ENCODE measurements around the gene DMRTA2. TPM values are rescaled to one million over a fixed set of nuclear protein-coding genes. Genes with fewer than 3 reads are reported as not detected.

The DMRTA2 gene
- total RNA-seq (2014; rRNA removed; shearing (Covaris generic)) = 1.5 and 3.8 TPM in 2 replicates

DNA sequence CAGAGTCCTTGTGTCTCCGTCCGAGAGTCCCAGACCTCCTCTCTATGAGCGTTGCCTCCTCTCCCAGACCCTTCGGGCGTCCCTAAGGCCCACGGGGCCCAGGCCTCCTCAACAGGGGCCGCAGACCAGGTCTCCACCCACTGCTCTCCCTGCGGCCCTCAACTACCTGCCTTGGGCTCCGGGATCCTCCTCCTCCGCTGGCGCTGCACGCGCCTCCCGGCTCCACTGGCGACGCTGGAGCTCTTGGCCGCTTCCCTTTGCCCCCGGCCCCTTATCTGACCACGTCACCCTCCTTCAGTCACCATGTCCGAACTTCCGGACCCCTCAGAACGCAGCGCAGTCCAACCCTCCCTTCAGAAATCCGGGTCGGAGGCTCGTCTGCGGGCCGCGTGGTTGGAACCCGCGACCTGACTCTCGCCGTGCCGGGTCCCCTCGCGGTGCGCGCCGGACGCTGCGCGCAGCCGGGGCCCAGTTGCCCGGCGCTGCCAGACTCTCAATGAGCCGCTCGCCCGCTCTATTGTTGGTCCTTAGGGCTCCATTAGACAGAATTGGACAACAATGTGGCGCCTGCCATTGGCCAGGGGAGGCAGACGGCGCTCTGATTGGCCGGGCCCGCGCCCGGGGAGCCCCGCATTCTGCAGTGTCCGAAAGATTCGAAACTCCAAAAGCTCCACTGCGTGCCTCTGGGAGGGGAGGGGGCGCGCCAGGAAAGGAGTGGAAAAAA, at the start of gene DMRTA2:
Gene DMRTA2 (minus strand): TSS at position 498 of the 724 bp plus-strand sequence. CDS start 1,907 bp downstream, outside the sequence.
- peak; percentile 66 for DNase-seq (ENCODE audit: low spot score)

DNA sequence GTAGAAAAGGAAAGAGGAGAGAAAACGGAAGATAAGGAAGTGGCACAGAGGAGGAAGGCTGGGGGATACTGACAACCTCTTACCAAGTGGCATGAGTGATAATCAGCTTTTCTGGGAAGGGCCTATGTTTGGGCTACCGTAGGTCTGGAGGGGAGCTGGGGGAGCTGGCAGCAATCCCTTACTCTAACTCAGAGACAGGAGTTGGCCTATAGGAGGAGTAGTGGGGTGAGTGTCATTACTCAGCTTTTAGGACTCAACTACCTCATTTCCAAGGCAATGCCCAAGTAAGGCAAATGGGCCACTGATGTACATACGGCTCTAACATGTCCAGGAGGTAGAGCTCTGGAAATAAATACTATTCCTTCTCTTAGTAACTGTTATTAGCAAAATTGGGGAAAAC, 48.7 kb upstream of the DMRTA2 start:
- no peak for DNase-seq (ENCODE audit: low spot score)

DNA sequence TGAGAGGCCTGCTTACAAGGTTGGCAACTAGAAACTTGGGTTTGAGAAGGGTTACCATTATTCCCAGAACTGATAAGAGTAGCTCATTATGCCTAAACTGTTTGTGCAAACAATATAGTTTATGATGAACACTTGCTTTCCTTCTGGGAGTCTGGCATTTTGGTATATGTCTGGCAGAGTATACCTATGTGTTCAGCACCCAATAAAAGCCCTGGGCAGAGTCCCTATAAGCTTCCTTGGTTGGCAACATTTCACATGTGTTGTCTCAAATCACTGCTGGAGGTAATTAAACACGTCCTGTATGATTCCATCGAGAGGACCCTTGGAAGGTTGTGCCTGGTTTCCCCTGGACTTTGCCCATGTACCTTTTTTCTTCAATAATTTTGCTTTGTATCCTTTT, 39.7 kb upstream of the DMRTA2 start:
- no peak for DNase-seq (ENCODE audit: low spot score)

DNA sequence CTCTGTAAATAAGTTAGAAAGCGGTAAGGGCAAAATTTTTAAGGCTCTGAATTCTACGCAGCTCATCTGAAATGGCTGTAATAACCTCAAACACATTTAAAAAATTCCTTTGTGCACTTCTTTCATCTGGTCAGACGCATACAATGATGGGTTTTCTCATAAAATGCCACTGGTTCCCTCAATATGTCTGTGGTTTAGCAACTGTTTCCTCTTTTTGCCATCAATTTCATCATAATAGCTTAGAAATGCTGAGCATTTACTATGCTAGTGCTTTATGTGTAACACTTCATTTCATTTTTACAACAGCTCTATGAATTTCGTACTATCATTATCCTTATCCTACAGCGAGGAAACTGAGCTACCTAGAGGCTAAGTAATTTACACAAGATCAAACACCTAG, 35.3 kb upstream of the DMRTA2 start:
- DNase-seq (ENCODE audit: low spot score) = no peak

DNA sequence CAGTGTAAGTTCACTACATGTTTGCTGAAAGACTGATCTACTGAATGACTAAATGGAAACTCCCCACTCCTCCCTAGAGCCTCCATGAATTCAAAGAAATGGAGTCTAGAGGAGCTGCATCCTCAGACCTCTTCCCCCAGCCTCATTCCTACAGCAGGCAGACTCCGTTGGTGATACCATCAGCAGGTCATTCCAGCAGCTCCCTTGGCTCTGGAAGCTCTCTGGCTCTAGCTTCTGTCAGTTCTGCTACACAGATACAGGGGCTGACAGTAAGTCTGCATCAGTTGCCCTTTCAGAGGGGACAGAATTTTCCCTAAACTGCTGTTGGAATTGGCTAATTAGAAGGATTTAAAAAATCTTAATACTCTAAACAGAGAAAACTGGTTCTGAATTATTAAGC, 31.7 kb upstream of the DMRTA2 start:
- DNase-seq (ENCODE audit: low spot score) = no peak

DNA sequence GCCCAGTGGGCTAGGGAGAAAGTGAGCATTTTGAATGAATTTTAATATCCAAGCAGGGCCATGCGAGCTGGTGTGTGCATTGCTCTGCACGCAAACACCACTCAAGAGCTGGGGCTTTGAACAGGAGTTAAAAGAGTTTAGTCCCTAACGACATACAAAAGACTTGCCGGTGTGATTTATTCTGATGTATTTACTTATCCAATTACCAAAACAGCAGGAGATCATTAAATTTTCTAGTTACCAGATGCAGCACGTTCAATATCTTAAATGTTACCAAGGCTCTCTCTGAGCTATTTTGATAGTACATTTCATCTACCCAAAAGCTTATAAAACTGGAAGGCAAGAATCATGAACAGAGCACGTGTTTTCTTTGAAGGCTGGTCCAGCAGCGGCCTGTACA, 30.0 kb upstream of the DMRTA2 start:
- DNase-seq (ENCODE audit: low spot score) = no peak

DNA sequence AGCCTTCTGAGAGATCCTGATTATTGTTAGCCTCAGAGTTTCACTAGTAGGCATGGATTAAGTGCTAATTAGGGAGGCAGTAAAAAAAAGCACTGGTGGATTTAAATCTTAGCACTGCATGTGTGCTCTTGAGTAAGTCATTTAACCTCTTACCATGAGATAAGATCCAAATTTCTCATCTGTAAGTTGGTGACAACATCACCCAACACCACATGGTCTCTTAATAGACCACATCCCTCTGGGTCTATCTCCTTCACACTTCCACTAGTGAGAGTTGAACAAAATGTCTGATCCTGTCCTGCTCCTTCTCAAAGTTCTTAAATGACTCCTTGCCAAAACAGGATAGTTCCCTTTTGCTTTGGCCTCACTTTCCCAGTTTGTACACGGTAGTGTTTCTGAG, 29.5 kb upstream of the DMRTA2 start:
- no peak for DNase-seq (ENCODE audit: low spot score)

DNA sequence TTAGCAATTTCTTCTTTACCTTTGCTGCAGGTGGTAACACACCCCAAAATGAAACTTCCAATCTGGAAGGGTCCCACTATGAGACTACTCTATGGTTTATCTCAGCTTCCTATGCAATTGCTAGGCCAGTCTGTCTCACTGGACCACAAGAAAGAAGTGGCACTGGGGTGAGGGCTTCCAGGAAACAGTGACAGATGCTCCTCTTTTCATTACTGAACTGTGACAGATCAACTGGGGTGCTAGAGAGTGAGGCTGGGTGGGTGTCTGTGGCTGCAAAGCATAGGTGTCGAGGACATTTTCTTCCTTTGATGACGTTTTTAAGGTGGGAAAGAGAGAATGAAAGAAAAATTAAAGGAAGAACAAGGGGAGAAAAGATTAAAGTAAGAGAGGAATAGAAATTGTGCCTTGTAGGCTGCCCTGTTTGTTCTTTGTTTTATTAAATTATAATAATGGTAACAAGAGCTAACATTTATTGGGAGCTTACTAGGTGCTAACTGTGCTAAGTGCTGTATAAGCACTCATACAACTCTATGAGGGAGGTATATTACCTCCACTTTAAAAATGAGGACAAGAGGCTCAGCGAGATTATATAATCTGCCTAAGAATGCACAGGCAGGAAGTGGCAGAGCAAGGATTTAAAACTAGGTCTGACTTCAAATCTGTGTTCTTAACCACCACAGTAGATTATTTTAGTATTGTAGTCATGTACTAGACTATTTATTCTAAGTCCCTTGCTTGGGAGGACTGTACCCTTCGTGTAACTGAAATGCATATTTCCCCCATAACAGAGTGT, 27.8 kb upstream of the DMRTA2 start:
- DNase-seq (ENCODE audit: low spot score) = no peak

DNA sequence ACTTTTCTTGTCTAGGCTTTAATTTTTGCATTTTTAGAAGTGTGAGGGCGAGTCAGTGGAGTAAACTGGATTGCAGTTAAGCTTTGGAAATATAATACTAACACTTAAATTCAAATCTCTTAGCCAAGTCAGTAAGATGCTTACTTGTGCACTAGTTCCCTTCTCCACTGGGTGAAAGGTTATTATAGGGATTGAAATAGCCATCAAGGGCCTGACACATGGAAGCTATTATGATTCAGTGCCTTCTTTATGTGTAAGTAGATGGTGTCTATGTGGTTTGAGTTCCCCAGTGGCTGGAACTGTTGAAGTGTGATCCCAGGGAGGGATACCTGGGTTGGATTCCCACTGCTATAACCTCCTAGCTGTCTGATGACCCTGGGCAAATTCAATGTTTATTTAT, 24.7 kb upstream of the DMRTA2 start:
- DNase-seq (ENCODE audit: low spot score) = no peak

DNA sequence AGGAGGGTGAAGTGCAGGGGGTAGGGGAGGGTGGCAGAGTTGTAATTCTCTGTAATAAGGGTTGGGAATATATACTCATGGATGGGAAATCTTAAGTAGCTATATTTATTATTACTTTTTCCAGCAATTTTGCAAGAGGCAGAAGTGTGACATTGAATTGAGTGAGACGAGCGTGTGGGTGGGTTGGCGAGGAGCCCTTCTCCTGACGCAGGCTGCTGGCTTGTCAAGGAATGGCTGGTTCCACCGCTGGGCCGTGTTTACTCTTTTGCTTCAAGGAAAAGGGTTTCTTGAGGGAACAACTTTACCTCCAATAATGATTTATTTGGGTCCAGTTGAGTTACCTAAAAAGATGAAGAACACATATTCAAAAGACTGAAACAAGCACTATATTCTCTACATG, 17.9 kb upstream of the DMRTA2 start:
- no peak for DNase-seq (ENCODE audit: low spot score)

DNA sequence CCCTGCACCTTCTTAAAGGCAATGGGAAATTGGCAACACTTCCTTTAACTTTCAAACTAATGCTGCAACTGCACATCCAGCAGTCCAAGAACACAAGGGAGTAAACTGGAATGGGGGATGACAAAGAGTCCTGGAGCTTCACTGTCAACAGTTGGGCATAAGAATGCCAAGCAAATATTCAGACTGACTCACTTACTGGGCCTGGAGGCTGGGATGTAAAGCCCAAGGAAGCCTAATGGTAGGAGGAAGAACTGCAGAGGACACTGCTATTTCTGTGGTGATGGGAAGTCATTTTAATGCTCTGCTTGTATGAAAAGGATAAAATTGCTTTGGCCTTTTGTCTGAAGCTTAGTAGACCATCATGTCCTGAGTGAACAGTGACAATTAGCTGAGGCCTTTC, 15.7 kb upstream of the DMRTA2 start:
- DNase-seq (ENCODE audit: low spot score) = no peak

DNA sequence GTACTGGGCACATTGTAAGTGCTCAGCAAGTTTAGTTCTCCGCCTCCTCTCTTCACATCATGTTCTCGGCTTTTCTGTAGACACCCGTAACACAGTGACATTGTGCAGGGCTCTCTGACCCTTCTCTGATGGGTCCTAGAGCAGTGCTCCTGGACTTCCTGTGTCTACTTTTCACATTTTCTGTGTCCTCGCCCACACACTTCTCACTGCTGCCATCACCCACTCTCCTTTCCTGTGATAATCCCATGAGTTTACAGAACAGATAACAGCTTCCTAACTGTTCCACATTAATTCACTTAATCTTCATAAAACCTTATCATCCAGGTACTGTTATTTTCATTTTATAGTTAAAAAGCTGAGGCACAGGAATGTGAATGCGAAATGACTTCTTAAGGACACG, 13.2 kb upstream of the DMRTA2 start:
- no peak for DNase-seq (ENCODE audit: low spot score)

DNA sequence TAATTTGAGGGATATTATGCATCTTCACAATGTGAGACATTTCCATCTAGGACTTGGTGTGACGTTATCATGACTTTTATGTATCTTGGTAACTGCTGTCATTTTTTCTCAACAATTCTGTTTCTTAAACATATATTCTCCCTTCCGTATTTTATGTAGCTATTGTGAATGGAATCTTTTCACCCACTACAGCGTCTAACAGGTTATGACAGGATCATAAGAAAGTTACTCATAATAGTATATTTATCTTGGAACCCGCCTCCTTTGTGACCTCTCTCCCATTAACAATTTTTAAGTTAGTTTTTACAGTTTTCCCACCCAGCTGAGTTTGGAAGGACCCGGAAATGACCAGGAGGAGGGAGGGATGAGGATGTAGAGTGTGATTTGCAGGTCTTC, 6.8 kb upstream of the DMRTA2 start:
- no peak for DNase-seq (ENCODE audit: low spot score)

DNA sequence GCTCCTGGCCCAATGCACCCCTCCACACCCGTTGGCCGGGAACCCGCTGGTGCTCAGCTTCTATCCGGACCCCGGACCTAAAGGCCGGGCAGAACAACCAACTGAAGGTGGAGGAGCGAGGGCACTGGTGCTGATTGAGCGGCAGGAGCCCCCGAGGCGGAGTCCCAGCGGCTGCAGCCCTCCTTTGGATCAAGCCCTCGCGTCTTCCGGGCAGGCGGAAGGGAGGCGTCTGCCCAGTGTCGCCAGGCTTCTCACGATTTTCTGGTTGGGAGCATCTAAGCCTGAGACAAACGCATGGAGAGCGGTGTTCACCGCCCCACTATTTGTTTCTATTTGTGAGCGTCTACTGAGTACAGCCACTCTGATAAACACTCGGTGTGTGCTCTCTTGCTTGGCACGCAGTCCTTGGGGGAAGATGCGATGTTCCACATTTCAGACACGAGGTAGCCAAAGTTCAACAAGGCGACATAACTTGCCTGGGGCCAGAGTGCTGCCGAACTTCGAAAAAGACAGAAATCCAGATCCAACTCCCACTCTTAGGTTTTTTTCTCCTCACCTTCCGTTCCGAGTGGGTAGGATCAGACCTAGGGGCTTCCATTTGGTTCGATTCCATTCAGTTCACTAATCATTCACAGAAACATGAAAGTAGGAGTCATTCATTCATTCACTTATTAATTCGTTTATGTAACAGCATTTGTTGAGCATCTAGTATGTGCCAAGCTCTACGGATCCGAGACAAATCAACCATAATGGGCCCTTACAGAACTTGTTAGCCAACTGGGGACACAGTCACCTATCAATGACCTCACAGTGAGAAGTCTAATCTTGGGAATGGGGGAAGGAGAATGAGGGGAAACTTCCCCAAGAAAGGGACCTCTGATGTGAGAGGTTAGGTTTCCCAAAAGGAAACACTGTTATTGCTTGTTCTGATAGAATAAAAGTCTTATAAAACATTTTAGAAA, 4.9 kb upstream of the DMRTA2 start:
- DNase-seq (ENCODE audit: low spot score) = no peak

DNA sequence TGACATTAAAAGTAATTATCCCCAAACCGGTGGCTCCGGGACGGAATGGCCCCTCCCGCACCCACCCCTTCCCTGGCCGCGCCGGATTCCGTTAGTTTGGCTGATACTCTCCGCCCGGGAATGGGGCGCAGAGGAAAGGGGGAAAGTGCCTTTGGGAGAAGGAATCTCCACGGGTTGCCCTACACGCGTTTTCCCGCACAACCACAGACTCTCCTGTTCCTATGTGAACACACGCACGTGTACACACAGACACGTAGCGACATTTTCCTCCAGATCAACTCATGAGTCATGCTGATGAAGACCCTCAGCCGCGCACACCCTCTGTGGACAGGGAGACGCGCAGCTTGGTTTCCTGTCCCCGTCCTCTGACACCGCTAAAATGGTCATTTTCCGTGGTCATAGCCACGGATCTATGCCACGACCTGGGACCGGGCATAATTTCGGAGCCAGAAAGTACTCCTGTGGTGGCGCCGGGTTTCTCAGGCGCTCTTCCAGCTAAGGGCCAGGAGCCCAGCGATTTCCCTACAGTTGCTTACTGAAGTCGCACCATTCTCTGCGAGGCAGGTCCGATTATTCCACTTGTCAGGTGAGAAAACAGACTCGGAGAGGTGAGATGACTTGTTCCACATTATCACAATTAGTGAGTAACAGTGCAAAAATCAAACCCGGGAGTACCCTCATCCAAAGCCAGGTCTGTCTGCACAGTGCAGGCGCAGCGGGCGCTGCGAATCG, 4.0 kb upstream of the DMRTA2 start:
- no peak for DNase-seq (ENCODE audit: low spot score)

DNA sequence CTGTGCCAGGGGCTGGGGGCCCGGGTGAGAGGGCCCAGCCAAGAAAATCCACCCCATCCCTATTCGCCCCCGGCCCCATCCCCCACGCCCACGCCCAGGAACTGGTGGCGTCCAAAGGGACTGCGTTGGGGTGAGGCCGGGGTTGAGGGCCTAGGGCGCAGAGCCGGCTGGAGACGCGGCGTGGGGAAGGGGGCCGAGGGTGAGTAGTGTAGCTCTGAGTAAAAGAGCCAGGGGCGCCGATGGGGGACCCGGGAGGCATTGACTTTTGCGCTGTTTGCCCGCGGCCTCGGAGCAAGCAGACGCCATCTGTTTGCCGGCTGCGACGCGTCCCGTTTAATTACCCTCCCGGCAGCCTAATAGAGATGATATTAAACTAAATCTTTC, 3.5 kb upstream of the DMRTA2 start:
- DNase-seq (ENCODE audit: low spot score) = no peak

DNA sequence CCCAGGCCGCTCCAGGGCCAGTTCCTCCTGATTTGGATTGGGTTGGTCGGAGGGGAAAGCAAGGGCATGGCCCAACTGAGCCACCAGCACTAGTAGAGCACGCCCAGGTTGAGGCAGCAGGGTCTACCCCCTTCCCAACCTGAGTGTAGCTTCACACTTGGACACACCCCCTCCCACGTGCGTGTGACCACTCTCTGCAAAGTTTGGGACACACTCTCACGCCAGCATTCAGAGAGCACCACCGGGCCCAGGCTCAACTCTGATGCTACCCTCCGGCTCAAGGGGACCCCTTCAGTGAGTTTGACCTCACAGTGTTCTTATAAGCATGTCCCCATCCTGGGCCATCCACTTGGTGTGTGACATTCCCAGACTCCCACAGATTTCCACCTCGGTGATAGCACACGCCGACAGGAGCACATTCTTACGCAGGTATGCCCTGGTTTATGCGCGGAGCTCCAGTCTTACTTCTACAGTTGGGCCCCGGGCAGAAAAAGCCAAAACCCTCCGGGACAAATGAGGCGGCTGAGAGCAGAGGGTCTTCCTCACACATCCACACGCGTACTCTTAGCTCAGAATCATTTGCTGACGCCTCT, 3.0 kb upstream of the DMRTA2 start:
- no peak for DNase-seq (ENCODE audit: low spot score)

DNA sequence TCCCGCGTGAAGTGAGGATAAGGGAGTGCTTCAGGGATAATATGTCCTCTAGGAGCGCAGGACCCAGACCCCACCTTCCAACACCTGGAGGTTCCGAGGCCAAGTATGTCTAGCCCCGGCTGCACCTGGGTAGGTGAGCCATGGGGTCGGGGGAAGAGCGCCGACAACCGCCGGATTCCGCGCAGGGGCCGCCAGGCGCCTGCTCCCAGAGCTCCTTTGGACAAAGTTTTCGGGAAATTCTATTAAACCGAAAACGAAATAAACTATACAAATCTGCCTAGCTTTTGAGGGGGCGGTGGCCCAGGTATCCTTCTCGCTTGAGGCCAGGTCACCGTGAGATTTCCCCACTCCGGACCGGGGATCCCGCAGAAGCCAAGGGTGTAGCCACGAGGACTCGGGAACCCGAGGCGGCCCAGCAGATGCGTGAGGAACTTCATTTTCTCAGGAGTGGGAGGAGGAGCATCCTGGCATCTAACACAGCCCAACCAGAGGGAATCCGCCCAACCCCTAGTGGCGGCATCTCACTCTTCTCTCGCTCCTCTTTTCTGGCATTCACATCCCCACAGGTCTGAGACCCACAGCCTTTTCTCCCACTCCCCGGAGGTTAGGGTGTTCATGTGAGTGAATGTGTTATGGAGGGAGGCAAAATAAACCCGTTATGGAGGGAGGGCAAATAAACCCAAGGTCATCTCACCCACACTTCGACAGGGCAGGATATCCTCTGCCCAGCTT, 2.3 kb upstream of the DMRTA2 start:
- no peak for DNase-seq (ENCODE audit: low spot score)

DNA sequence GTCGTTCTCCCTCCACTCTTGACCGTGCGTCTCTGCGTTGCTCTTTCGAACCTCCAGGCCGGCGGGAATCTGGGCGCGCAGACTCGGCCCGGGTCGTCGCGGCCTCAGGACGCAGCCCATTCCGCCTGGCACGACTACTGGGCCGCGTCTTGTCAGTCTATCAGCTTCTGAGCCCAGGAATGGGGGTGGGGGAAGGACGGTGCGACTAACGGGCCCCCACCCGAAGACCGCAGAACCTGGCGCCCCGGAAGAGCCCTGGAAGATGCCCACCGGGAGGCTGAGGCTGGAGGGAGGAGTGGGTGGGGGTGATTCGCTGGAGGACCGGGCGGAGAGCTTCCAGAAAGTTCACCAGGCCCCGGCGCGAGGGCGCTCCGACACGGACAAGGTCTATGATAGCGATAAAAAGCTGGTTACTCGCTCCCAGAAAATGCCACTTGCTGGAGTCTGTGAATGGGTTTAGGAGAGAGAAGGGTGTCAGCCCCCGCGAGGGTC, 1.7 kb upstream of the DMRTA2 start:
- DNase-seq (ENCODE audit: low spot score) = no peak
